SK-N-SH treated with all-trans-retinoic acid at 6 μM for 48 hours (cell line): ENCODE measurements around the gene NXN.

ENCODE experiments used
- ARNTL ChIP-seq: fragments of 450-650 bp; formaldehyde crosslinking; IDR thresholded peaks from 2 replicates; pipeline ENCODE4 v1.5.0; 2020; ENCODE audit warnings: low read depth, mild to moderate bottlenecking, moderate library complexity, borderline replicate concordance
- CSDC2 ChIP-seq: fragments of 250-450 bp; sonication (Bioruptor Pico); IDR thresholded peaks from 2 replicates; pipeline ENCODE4 v1.5.0; 2020; ENCODE audit warnings: mild to moderate bottlenecking, moderate library complexity
- PPARA ChIP-seq: fragments of 250-450 bp; sonication (Bioruptor Pico); IDR thresholded peaks from 2 replicates; pipeline ENCODE4 v1.5.0; 2020; ENCODE audit warnings: mild to moderate bottlenecking, borderline replicate concordance
- ZNF565 ChIP-seq: fragments of 450-650 bp; formaldehyde crosslinking; conservative IDR thresholded peaks from 2 replicates; pipeline ENCODE4 v1.5.0; 2020; ENCODE audit warnings: low read depth, mild to moderate bottlenecking, moderate library complexity
- ZNF70 ChIP-seq: fragments of 450-650 bp; formaldehyde crosslinking; IDR thresholded peaks from 2 replicates; pipeline ENCODE4 v1.5.0; 2020; ENCODE audit warnings: mild to moderate bottlenecking, moderate library complexity
- TF ChIP-seq, protein P1 (sequence below): fragments of 250-450 bp; sonication (Bioruptor Pico); IDR thresholded peaks from 2 replicates; pipeline ENCODE4 v1.5.1; 2020; ENCODE audit warnings: low read depth, mild to moderate bottlenecking, moderate library complexity
- TF ChIP-seq, protein P2 (sequence below): fragments of 250-450 bp; sonication (Bioruptor Pico); IDR thresholded peaks from 2 replicates; pipeline ENCODE4 v1.5.1; 2021; ENCODE audit warnings: mild to moderate bottlenecking, moderate library complexity
- TF ChIP-seq, protein P3 (sequence below): fragments of 250-450 bp; sonication (Bioruptor Pico); IDR thresholded peaks from 2 replicates; pipeline ENCODE4 v1.8.0; 2021; ENCODE audit warnings: low read depth, mild to moderate bottlenecking, moderate library complexity, borderline replicate concordance

DNA sequence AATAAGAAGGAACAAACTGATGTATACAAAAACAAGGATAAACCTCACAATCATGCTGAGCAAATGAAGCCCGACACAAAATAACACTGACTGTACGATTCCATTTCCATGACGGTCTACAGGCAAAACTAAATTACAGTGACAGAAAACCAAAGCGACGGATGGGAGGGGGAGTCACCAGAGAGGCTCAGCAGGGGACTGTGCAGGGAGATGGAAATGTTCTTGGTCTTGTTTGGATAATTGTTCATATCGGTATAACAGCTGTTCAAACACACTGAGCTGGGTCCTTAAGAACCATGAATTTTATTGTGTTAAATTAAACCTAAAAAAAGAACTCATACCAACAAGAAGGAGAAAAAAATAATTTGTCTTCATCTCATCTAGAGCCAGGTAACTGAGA is 97.8 kb downstream of the NXN start:
- no peak for TF ChIP-seq CSDC2 (CRISPR knock-in tag)
- no peak for TF ChIP-seq PPARA (CRISPR knock-in tag)
- no peak for TF ChIP-seq ARNTL (CRISPR knock-in tag)
- TF ChIP-seq, protein P1, sequence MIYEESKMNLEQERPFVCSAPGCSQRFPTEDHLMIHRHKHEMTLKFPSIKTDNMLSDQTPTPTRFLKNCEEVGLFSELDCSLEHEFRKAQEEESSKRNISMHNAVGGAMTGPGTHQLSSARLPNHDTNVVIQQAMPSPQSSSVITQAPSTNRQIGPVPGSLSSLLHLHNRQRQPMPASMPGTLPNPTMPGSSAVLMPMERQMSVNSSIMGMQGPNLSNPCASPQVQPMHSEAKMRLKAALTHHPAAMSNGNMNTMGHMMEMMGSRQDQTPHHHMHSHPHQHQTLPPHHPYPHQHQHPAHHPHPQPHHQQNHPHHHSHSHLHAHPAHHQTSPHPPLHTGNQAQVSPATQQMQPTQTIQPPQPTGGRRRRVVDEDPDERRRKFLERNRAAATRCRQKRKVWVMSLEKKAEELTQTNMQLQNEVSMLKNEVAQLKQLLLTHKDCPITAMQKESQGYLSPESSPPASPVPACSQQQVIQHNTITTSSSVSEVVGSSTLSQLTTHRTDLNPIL (CRISPR knock-in tag) = no peak
- TF ChIP-seq, protein P2, sequence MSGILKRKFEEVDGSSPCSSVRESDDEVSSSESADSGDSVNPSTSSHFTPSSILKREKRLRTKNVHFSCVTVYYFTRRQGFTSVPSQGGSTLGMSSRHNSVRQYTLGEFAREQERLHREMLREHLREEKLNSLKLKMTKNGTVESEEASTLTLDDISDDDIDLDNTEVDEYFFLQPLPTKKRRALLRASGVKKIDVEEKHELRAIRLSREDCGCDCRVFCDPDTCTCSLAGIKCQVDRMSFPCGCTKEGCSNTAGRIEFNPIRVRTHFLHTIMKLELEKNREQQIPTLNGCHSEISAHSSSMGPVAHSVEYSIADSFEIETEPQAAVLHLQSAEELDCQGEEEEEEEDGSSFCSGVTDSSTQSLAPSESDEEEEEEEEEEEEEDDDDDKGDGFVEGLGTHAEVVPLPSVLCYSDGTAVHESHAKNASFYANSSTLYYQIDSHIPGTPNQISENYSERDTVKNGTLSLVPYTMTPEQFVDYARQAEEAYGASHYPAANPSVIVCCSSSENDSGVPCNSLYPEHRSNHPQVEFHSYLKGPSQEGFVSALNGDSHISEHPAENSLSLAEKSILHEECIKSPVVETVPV (CRISPR knock-in tag) = no peak
- no peak for TF ChIP-seq ZNF70 (CRISPR knock-in tag)
- TF ChIP-seq, protein P3, sequence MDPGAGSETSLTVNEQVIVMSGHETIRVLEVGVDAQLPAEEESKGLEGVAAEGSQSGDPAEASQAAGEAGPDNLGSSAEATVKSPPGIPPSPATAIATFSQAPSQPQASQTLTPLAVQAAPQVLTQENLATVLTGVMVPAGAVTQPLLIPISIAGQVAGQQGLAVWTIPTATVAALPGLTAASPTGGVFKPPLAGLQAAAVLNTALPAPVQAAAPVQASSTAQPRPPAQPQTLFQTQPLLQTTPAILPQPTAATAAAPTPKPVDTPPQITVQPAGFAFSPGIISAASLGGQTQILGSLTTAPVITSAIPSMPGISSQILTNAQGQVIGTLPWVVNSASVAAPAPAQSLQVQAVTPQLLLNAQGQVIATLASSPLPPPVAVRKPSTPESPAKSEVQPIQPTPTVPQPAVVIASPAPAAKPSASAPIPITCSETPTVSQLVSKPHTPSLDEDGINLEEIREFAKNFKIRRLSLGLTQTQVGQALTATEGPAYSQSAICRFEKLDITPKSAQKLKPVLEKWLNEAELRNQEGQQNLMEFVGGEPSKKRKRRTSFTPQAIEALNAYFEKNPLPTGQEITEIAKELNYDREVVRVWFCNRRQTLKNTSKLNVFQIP (CRISPR knock-in tag) = no peak
- TF ChIP-seq ZNF565 (CRISPR knock-in tag) = no peak
